ENCODE results near the gene ZBTB18.

Gene ZBTB18

GRCh38 chr1:244102046-244102445 is 51.0 kb downstream of the ZBTB18 start:
- no peak overlapping the region for H3K27ac ChIP-seq
- DNase-seq (ENCODE audit: low spot score): no peak
- H3K4me3 ChIP-seq: no peak overlapping the region
- no peak for TF ChIP-seq CTCF (IDR thresholded peaks at IDR 0.05)

GRCh38 chr1:244102468-244102867 is 51.4 kb downstream of the ZBTB18 start:
- Histone ChIP-seq H3K27ac (no peak overlapping the region), H3K4me3 (no peak overlapping the region)
- no peak for DNase-seq (ENCODE audit: low spot score)
- no peak for TF ChIP-seq CTCF (IDR thresholded peaks at IDR 0.05)

- no peak for DNase-seq (ENCODE audit: low spot score)
- no peak for TF ChIP-seq CTCF (IDR thresholded peaks at IDR 0.05)
- no peak overlapping the region for H3K27ac ChIP-seq
- H3K4me3 ChIP-seq: no peak overlapping the region
These were observed 53.4 kb downstream of the ZBTB18 start for GRCh38 chr1:244104309-244105060.

- H3K4me3 ChIP-seq: no peak overlapping the region
- no peak for TF ChIP-seq CTCF (IDR thresholded peaks at IDR 0.05)
- no peak for DNase-seq (ENCODE audit: low spot score)
- H3K27ac ChIP-seq: no peak overlapping the region
These were observed 55.1 kb downstream of the ZBTB18 start for GRCh38 chr1:244106176-244106575.

Measured in coronary artery (tissue), 2 donors.